LNCaP clone FGC (cell line): ENCODE measurements around the gene RAB35.

Experiments used
- DNase-seq: peaks from one replicate; pipeline ENCODE4 v3.0.0-alpha.2; 2011; ENCODE audit warnings: low read depth
- H3K4me3 ChIP-seq: 2 replicates; pipeline ENCODE4 v1.5.1; 2011; ENCODE audit warnings: mild to moderate bottlenecking, low read depth, low read length, control low read depth
- TF ChIP-seq, protein P1 (sequence below): IDR thresholded peaks from 2 replicates; pipeline ENCODE4 v1.5.1; 2012; ENCODE audit warnings: mild to moderate bottlenecking; ENCODE audit not compliant: control insufficient read depth, insufficient read depth; ENCODE audit errors: extremely low read depth

The RAB35 gene

DNA sequence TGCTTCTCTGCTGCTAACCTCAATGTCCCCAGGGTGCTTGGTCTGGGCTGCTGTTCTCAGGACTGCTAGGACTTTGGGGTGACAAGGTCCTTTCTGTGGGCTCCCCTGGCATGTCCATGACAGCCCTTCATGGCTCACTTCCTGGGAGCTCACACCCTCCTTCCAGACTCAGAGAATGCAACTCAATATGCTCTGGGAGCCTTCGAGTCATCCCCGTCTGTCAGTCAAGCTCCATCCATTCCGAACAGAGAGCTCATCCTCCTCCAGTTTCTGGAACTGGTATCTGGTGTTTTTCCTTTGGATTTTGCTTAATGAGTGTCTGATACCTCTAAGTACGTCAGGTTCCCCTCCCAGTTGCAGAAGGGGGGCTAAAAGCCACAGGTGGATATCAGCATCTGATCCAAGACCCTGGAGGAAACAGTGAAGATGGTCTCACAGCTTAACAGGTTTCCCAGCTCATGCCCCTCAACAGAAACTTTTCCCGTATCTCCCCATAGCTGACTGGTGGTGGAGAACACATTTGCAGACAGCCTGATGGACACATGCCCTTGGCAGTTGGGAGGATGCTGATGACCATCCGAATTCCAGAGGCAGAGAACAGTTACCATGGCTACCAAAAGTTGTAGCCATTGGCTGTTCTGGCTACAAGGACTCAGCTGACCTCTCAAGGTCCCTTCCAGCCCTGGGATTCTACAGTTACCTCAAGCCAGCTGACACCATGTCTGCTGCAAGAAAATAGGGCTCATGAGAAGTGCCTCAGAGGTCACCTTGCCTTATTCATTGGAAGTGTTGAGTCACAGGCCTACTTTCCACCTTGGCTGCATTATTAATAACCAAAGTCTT, 9.5 kb upstream of the RAB35 start:
- DNase-seq = no peak
- TF ChIP-seq, protein P1, sequence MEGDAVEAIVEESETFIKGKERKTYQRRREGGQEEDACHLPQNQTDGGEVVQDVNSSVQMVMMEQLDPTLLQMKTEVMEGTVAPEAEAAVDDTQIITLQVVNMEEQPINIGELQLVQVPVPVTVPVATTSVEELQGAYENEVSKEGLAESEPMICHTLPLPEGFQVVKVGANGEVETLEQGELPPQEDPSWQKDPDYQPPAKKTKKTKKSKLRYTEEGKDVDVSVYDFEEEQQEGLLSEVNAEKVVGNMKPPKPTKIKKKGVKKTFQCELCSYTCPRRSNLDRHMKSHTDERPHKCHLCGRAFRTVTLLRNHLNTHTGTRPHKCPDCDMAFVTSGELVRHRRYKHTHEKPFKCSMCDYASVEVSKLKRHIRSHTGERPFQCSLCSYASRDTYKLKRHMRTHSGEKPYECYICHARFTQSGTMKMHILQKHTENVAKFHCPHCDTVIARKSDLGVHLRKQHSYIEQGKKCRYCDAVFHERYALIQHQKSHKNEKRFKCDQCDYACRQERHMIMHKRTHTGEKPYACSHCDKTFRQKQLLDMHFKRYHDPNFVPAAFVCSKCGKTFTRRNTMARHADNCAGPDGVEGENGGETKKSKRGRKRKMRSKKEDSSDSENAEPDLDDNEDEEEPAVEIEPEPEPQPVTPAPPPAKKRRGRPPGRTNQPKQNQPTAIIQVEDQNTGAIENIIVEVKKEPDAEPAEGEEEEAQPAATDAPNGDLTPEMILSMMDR = no peak
- no peak overlapping the region for H3K4me3 ChIP-seq

DNA sequence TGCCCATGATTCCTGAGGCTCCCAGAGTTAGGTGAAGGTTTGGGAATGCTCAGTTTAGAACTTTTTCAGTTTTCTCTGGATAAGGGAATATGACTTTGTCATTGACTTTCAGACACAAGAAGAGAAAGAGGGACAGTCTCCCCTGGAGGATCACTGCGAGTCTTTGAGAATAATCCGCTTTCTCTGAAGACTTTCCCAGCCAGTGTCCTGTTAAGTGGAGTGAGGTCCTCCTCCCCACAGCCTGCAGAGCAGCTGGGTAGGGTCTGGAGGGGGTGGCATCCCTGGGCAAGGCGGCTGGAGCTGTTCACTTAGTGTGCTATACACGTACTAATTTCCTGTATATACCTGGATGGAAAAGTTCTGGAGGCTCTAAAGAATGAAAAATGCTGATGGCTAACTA, 8.5 kb upstream of the RAB35 start:
- H3K4me3 ChIP-seq = no peak overlapping the region

DNA sequence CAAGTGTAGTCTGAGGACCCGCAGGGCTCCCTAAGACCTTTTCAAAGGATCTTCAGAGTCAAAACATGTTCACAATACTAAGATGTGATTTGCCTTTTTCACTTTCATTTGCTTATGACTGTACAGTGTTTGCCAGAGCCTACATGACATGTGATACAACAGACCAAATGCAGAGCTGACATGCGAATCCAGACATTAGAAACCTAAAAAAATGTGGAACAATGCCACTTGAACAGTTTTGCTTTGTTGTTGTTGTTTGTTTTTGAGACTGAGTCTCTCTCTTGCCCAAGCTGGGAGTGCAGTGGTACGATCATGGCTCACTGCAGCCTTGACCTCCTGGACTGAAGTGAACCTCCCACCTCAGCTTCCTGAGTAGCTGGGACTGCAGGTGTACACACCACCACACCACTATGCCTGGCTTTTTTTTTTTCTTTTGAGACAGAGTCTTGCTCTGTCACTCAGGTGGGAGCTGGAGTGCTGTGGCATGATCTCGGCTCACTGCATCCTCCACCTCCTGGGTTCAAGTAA, 5.3 kb upstream of the RAB35 start:
- TF ChIP-seq, protein P1 = no peak
- DNase-seq = no peak

More for the DNA sequence above, 8.5 kb upstream of the RAB35 start:
- no peak for DNase-seq
- TF ChIP-seq, protein P1 = no peak

DNA sequence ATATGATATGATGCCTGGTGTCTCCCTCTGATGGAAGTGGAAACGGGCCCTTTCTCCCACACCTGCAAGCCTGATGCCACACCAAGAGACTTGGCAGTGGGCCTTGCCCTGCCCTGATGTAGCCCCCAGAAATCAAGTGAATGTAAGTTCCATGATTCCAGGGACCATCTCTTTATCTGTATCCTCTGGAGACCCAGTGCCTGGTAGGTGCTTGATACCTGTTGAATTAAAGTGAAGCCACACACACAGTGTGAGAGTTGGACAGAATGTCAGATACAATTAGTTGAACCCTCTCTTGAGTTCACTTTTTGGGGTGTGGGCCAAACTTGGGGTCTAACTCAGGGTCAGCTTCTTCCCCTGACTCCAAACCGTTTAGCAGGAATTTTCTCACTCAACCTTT, 4.8 kb upstream of the RAB35 start:
- TF ChIP-seq, protein P1 = no peak
- no peak overlapping the region for H3K4me3 ChIP-seq
- DNase-seq = no peak

More for the DNA sequence above, 5.3 kb upstream of the RAB35 start:
- no peak overlapping the region for H3K4me3 ChIP-seq

DNA sequence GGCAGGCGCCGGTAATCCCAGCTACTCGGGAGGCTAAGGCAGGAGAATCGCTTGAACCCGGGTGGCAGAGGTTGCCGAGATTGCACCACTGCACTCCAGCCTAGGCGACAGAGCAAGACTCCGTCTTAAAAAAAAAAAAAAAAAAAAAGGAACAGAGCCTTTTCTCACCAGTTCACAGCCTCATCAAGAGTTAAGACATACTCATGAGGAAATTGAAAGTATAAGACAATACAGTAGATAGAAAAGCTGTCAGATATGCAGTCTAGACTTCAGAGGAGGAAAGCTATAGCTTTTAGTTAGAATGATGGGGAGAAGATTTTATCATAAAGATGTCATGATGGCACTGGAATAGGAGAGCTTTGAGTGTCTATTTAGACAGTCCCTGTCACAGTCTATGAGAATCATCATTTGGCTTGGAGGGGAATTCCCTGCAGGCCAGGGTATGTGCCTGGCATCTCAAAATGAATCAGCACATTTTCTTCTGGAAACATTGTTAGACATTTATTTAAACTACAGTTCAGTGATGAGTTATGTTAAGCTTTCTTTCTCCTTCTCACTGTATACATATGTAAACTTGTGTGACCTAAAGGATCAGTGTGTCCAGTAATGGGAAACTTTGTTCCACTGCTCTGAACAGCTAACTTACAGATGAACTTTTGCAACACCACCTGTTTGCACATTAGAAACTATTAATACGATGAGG, 2.9 kb upstream of the RAB35 start:
- H3K4me3 ChIP-seq = no peak overlapping the region
- no peak for DNase-seq
- TF ChIP-seq, protein P1 = no peak

DNA sequence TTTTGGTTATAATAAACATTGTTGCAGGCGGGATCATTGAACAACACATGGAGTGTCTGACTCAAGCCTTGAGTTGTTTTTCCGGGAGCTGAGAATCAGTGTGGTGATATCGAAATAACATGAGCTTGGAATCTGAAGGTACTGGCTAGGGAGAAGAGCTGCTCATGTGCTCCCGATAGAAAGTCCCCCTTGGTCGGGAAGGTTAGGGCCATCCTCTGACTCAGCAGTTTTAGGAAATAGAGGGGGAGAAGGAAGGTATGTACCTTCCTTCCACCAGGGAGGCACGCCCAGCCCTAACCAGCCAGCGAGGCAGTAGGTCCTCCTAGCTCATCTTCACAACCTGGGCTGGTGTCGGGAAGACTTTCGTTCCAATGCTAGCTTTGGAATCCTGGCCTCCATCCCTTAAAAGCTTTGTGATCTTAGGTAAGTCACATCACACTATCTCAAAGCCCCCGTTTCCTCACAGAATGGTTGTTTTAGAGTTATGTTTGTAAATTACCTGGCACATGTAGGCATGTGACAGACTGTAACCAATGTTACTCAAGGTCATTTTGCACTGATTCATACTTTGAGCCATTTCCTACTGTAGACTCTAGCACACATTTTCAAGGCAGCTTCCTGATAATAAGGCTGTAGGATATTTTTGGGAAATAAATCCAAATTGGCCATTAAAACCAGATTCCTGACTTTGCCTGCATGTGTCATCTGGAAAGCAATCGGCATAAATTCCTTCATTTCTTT, 1.9 kb upstream of the RAB35 start:
- H3K4me3 ChIP-seq = peak overlapping the region; percentile 74
- TF ChIP-seq, protein P1 = no peak
- DNase-seq = no peak
